Endothelial cell of umbilical vein (primary cell): ENCODE results near the gene RNASEH1. TPM values are rescaled to one million over a fixed set of nuclear protein-coding genes. Genes with fewer than 3 reads are reported as not detected.

ENCODE experiments used
- BruUV-seq: library from RNA; stranded (reverse); fragments of 400-500 nt; replicated peaks from 2 replicates; lab custom pipeline; 2021; lab: Mats Ljungman, UMichigan
- CTCF ChIA-PET: fragments of 300-600, 350-600 bp; sonication (Branson Sonifier 250); formaldehyde crosslinking; loops from one replicate; lab custom pipeline; 2021; ENCODE audit warnings: antibody characterized with exemption, inconsistent platforms; lab: Charles Lee
- POLR2A ChIA-PET: fragments of 300-600, 350-600 bp; sonication (Branson Sonifier 250); formaldehyde crosslinking; loops from one replicate; lab custom pipeline; 2021; ENCODE audit warnings: antibody characterized with exemption, inconsistent platforms; lab: Charles Lee
- DNase-seq: peaks from one replicate; pipeline ENCODE4 v3.0.0-alpha.2; 2011; ENCODE audit warnings: low read depth, low spot score
- FAIRE-seq: peaks from 2 replicates; lab custom pipeline; 2011; peaks lifted over from hg19 to GRCh38; lab: Jason Lieb, UNC
- H2AFZ ChIP-seq: 2 replicates; pipeline ENCODE4 v1.6.0; 2012; ENCODE audit warnings: low read depth, low read length, control low read depth, inconsistent platforms
- H3K27ac ChIP-seq: 2 replicates; pipeline ENCODE4 v1.5.1; 2011; ENCODE audit warnings: low read depth, mild to moderate bottlenecking, control low read depth, low read length, moderate library complexity; ENCODE audit not compliant: insufficient read depth
- H3K27me3 ChIP-seq, 2 experiments: 2 replicates each; pipeline versions ENCODE4 v1.6.0 to v1.6.1; 2011; ENCODE audit warnings: low read length in 2 of 2, mixed read lengths in 1 of 2; ENCODE audit not compliant: control insufficient read depth in 2 of 2, insufficient read depth in 2 of 2
- H3K36me3 ChIP-seq, 2 experiments: 2 replicates in 1 of 2; 3 replicates in 1 of 2; pipeline ENCODE4 v1.5.1; 2011; ENCODE audit warnings: low read length in 2 of 2, mild to moderate bottlenecking in 1 of 2, moderate library complexity in 1 of 2; ENCODE audit not compliant: control insufficient read depth in 2 of 2, insufficient read depth in 2 of 2; ENCODE audit errors: extremely low read depth in 1 of 2
- H3K4me1 ChIP-seq: 3 replicates; pipeline ENCODE4 v1.5.1; 2011; ENCODE audit warnings: mild to moderate bottlenecking, low read length; ENCODE audit not compliant: control insufficient read depth, insufficient read depth; ENCODE audit errors: extremely low read depth
- H3K4me2 ChIP-seq: 2 replicates; pipeline ENCODE4 v1.6.1; 2011; ENCODE audit warnings: low read length, control low read depth, mixed read lengths; ENCODE audit not compliant: insufficient read depth
- H3K4me3 ChIP-seq, 3 experiments: fragments of 200-600 bp in 1 of 3; sonication (generic), shearing (Covaris generic) in 1 of 3; replicated peaks in 1 of 3; 2 replicates each; pipeline ENCODE4 v1.5.1; 2011 to 2016; ENCODE audit warnings: control low read depth in 3 of 3, low read length in 3 of 3, mild to moderate bottlenecking in 2 of 3, inconsistent platforms in 1 of 3, low read depth in 1 of 3, moderate library complexity in 1 of 3; ENCODE audit not compliant: insufficient read depth in 1 of 3
- H3K79me2 ChIP-seq: 2 replicates; pipeline ENCODE4 v1.6.0; 2012; ENCODE audit warnings: low read length, inconsistent platforms; ENCODE audit not compliant: control insufficient read depth, insufficient read depth
- H3K9ac ChIP-seq: replicated peaks from 2 replicates; pipeline ENCODE3; 2011; ENCODE audit warnings: low read length, control low read depth; ENCODE audit not compliant: insufficient read depth; ENCODE audit errors: extremely low read depth
- H3K9me1 ChIP-seq: replicated peaks from 3 replicates; pipeline ENCODE4 v1.6.0; 2011; ENCODE audit warnings: mild to moderate bottlenecking, low read length; ENCODE audit not compliant: control insufficient read depth, insufficient read depth; ENCODE audit errors: extremely low read depth
- H3K9me3 ChIP-seq: replicated peaks from 2 replicates; pipeline ENCODE4 v1.5.1; 2012; ENCODE audit warnings: low read length, inconsistent platforms; ENCODE audit not compliant: control insufficient read depth, insufficient read depth
- H4K20me1 ChIP-seq: replicated peaks from 2 replicates; pipeline ENCODE3; 2011; ENCODE audit warnings: mild to moderate bottlenecking, low read length; ENCODE audit not compliant: control insufficient read depth, insufficient read depth; ENCODE audit errors: extremely low read depth
- CTCF ChIP-seq, 2 donors: IDR thresholded peaks; 1 replicate in 1 of 2; 2 replicates in 1 of 2; pipeline ENCODE4 v1.5.1; 2011; ENCODE audit warnings: low read length in 2 of 2, mild to moderate bottlenecking in 2 of 2, moderate library complexity in 2 of 2, control low read depth in 1 of 2, inconsistent platforms in 1 of 2, low read depth in 1 of 2; ENCODE audit not compliant: insufficient read depth in 1 of 2; ENCODE audit errors: extremely low read depth in 1 of 2
- EZH2 ChIP-seq: IDR thresholded peaks from 2 replicates; pipeline ENCODE4 v1.6.1; 2012; ENCODE audit warnings: borderline replicate concordance, low read depth, mild to moderate bottlenecking, moderate library complexity, low read length, inconsistent platforms; ENCODE audit not compliant: severe bottlenecking
- FOS ChIP-seq: IDR thresholded peaks from 2 replicates; pipeline ENCODE4 v1.6.1; 2011; ENCODE audit warnings: mild to moderate bottlenecking, low read length, moderate library complexity, borderline replicate concordance; ENCODE audit not compliant: insufficient read depth
- GATA2 ChIP-seq: IDR thresholded peaks from 2 replicates; pipeline ENCODE4 v1.7.0; 2011; ENCODE audit warnings: low read depth, mild to moderate bottlenecking, moderate library complexity, mixed read lengths, low read length; ENCODE audit not compliant: insufficient read length, insufficient read depth
- JUN ChIP-seq: IDR thresholded peaks from 2 replicates; pipeline ENCODE4 v1.6.1; 2011; ENCODE audit warnings: borderline replicate concordance, low read depth; ENCODE audit not compliant: insufficient read length, insufficient read depth
- MYC ChIP-seq: IDR thresholded peaks from one replicate; pipeline ENCODE4 v1.6.1; 2011; ENCODE audit warnings: mild to moderate bottlenecking, low read depth, low read length
- dilution Hi-C: fragments of 300-500 bp; cut with MboI; formaldehyde crosslinking; loops from one replicate; pipeline ENCODE4 v1.15.0; 2019; ENCODE audit warnings: low sequenced_read_pairs; ENCODE audit not compliant: extremely low pct_ligation_motif_present
- intact Hi-C: fragments of 100-400 bp; cut with micrococcal nuclease; formaldehyde crosslinking; loops from one replicate; pipeline ENCODE4 v1.10.0; 2022
- polyA plus RNA-seq, 4 experiments: library from polyadenylated mRNA; depleted of rRNA in 3 of 4; stranded (reverse) in 3 of 4; unstranded in 1 of 4; fragments of >200 nt; gene quantifications; 2 replicates each; pipeline versions ENCODE4 v1.2.1 to v1.2.3, GENCODE V29; 2011 to 2012; ENCODE audit warnings: missing spikeins in 1 of 4
- total RNA-seq: library from RNA; stranded (reverse); gene quantifications from 2 replicates; pipeline ENCODE4 v1.2.3, GENCODE V29; 2021

RNASEH1 gene
- total and polyA plus RNA-seq, 2 donors (not counting 3 experiments of a cell fraction or from before 2014, with no cell fraction given): 12.8 to 30.8 TPM

GRCh38 chr2:3601561-3602271 lies 43.6 kb upstream of the RNASEH1 start:
- no peaks in the 10 kb centered on the region for H3K27me3 ChIP-seq
- no peak overlapping the region for H3K4me3 ChIP-seq
- H3K4me2 ChIP-seq: no peak overlapping the region
- DNase-seq (no peak), FAIRE-seq (no peak)
- H3K9me3 ChIP-seq: no peaks in the 10 kb centered on the region
- dilution Hi-C loops: no loop called here
- CTCF ChIA-PET: no interaction called here
- no peaks in the 10 kb centered on the region for H3K36me3 ChIP-seq
- H3K4me1 ChIP-seq: no peaks in the 10 kb centered on the region
- no peaks in the 10 kb centered on the region for H4K20me1 ChIP-seq
- POLR2A ChIA-PET: no interaction called here
- intact Hi-C loops: no loop called here
- no peak for TF ChIP-seq JUN
- no peak for TF ChIP-seq EZH2
- no peak for TF ChIP-seq MYC
- TF ChIP-seq GATA2: no peak
- TF ChIP-seq CTCF (IDR thresholded peaks at IDR 0.05; ENCODE audit: extremely low read depth in 1 of 2, insufficient read depth in 1 of 2, low read depth in 1 of 2, low read length in 2 of 2): no peak
- no peak for TF ChIP-seq FOS
- no peaks in the 10 kb centered on the region for H3K9me1 ChIP-seq
- H3K9ac ChIP-seq: no peak overlapping the region
- H3K27ac ChIP-seq: no peak overlapping the region
- no peak overlapping the region for H2AFZ ChIP-seq
- no TSS peak for BruUV-seq
- H3K79me2 ChIP-seq: no peaks in the 10 kb centered on the region
